GM12872 (cell line): ENCODE data around the gene EML5.

Experiments used
- TF ChIP-seq, protein P1 (sequence below): IDR thresholded peaks from 3 replicates; pipeline ENCODE4 v1.5.1; 2011; ENCODE audit warnings: low read depth, mild to moderate bottlenecking, low read length, moderate library complexity; ENCODE audit not compliant: insufficient read depth

The EML5 gene

DNA sequence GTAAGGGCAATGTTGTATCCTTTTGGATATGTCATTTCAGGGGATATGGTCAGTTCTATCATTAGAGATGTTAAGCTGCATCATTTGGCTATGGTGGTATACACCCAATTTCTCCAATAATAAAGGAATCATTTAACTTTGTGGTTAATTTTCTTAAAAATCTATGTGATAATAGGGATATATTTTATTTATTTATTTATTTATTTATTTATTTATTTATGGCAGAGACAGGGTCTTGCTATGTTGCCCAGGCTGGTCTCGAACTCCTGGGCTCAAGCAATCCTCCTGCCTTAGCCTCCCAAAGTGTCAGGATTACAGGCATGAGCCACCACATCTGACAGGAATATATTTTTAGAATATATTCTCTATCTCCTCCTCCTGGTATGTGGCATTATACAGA is 85.7 kb downstream of the EML5 start:
- TF ChIP-seq, protein P1, sequence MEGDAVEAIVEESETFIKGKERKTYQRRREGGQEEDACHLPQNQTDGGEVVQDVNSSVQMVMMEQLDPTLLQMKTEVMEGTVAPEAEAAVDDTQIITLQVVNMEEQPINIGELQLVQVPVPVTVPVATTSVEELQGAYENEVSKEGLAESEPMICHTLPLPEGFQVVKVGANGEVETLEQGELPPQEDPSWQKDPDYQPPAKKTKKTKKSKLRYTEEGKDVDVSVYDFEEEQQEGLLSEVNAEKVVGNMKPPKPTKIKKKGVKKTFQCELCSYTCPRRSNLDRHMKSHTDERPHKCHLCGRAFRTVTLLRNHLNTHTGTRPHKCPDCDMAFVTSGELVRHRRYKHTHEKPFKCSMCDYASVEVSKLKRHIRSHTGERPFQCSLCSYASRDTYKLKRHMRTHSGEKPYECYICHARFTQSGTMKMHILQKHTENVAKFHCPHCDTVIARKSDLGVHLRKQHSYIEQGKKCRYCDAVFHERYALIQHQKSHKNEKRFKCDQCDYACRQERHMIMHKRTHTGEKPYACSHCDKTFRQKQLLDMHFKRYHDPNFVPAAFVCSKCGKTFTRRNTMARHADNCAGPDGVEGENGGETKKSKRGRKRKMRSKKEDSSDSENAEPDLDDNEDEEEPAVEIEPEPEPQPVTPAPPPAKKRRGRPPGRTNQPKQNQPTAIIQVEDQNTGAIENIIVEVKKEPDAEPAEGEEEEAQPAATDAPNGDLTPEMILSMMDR = no peak

DNA sequence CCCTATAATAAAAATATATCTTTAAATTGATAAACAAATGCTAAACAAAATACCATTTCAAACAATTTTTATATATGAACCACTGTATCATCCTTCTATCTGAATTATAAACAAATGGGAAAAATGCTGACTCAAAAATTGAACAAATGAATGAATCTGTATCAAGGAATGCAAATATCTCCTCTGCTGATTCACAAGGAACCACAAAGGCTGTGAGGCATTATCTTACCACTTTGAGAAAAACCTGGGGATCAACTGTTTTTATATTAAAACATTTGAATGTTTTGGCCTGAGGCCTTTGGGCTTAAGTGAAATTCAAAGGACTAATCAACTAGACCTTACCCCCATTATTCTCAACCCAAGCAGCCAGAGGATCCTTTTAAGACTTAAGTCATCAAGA is 86.3 kb downstream of the EML5 start:
- TF ChIP-seq, protein P1 = no peak

DNA sequence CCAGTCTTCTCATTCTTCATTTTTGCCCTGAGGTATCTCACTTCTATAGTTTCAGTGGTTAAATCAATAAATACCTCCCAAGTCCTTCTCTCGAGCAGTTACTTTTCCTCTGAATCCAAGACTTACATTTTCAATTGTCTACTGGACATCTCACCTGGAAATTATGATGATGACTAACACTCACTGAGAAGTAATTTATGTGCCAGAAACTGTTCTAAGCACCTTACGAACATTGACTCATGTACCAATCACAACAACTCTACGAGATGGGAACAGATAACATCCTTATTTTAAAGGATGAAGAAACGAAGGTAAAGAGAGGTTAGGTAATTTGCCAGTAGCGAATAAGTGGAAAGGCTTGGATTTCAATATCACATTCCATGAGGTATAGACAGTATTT is 94.1 kb downstream of the EML5 start:
- TF ChIP-seq, protein P1 = no peak

DNA sequence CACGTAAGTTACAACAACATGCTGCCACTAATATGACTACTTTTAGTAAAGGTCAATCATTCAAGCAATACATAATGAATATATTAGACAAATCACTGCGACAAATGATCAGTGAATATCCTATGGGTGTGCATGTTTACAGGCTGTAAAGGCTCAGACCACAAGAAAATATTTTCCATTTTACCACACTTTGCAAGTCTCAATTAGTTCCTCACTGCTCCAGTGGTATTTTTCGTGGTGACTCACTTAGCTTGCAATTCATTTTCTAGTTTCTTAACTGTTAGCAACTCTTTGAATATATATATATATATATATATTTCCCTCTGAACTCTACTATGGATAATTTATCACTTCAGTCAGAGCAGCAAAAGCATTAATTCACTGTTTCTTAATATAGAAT is 96.9 kb downstream of the EML5 start:
- TF ChIP-seq, protein P1 = no peak

DNA sequence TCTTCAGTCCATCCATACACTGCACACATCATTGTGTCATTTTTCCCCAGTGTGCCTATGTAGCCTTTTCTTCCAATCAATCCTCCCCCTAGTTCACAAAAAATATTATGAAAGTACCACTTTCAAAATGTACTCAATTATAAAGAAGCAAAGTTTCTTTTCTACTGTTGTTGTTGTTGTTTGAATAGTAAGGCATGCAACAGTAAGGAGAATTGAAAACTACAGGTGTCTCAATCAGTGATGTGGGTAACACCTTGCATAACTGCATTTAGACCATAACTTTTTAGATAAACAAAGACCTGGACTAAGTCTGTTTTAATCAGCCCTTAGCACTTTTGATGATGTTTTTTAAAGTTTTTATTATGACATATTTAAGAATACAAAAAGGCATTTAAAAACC is 104.4 kb downstream of the EML5 start:
- TF ChIP-seq, protein P1 = no peak

DNA sequence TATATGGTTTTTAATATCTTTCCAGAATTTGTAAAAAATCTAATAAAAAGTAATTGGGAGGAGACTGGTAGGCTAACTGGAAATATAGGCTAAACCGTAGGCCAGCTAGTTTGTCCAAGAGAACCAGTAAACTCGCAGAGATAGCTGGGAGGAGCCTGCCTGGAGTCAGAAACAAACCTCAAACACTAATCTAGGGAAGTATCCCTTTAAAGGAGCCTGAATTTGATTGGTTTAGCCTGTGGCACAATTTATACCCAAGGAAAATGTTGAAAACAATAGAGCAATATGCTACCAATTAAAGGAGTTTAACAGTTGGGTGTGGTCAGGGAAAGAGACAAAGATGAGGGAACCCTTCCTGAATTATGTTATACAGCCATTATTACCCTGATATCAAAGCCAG is 109.6 kb downstream of the EML5 start:
- TF ChIP-seq, protein P1 = no peak

DNA sequence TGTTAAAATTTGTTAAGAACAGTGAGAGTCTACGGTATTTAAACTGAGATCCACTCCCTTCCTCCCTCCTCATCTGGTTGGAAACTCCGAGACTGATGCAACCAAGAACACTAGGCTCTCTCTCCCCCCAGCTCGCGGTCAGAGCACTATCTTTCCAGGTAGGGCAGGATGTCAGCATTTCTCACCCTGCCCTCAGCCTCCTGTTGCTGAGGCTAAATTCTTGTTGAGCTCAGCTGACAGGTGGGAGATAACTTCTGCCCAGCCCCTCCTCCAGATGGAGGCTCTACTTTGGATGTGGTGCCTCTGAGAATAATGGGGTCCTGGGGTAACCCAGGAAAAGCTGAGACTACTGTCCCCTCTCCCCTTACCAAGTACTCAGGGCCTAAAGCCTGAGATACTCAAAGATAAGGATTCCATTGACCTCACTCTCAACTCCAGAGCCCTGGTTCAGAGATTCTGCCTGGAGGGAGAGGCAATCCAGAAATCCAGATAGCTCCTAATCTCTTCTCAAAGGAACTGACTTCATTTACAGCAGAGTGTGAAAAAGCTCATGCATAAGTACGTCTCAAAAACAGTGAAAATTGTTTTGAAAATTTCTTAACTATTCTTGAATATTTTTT is 110.1 kb downstream of the EML5 start:
- TF ChIP-seq, protein P1 = no peak
